Stimulated activated CD4-positive, alpha-beta T cell treated with anti-CD3 and anti-CD28 coated beads, Interleukin-12 subunit alpha, Interleukin-12 subunit beta, amount 100 ng/mL, for 48 hours (primary cell): Measurements from ENCODE around the gene SPATA13.
A peak's percentile ranks its signal among the peaks of the same experiment; 100 is the strongest.

Experiments used
- DNase-seq, 3 donors: peaks; one replicate each; pipeline ENCODE4 v3.0.0-alpha.2; 2020; ENCODE audit warnings: low read depth in 2 of 3, low spot score in 1 of 3

SPATA13 gene

GRCh38 chr13:24166561-24166960, 6.0 kb downstream of the SPATA13 start:
- DNase-seq: no peak

DNA sequence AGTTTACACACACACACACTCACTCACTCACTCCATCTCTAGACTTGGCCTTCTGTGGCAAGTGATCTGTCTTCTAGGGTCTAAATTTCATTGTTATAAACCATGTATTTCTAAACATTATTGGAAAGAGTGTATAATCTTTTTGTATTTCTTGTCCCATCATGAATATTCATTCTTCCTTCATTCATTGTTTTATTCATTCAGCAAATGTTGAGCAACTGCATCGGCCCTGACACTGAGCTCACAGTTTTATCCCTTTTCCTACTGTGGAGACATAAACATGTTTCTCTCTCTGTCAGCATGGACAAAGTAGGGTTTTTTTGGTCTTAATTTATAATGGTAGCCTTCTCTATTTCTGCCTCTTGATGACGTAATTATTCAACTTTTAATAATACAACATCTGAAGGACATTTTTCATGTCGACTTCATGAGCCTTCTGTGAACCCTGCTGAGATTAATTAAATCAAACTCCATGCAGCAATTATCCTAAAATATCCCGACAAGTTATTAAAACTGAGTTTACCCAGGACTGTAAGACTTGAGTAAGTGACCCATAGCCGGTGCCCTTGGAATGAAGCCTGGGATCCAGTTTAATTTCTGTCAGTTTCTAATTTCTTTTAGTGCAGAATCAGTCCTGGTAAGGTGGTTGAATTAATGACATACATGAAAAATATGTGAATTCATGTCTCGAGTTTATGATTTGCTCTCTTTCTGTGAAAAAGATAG, 7.3 kb downstream of the SPATA13 start:
- DNase-seq: no peak

DNA sequence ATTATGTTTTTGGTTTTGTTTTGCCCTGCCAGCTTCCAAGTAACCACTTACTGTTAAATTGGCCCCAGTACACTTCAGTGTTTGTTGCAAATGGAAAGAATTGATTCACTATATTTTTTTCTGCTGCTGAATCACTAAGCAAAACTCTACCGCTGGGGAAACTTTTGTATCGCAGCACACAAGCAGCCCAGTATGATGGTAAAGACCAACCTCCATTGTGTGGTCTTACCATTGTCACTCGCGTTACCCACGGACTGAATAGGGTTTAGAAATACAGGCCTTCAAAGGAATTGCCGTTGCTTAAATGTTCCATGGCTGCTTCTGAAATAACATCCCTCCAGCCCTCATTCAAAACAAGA, 7.9 kb downstream of the SPATA13 start:
- peak in 2 of 3 donors; percentile 10 to 13 for DNase-seq

DNA sequence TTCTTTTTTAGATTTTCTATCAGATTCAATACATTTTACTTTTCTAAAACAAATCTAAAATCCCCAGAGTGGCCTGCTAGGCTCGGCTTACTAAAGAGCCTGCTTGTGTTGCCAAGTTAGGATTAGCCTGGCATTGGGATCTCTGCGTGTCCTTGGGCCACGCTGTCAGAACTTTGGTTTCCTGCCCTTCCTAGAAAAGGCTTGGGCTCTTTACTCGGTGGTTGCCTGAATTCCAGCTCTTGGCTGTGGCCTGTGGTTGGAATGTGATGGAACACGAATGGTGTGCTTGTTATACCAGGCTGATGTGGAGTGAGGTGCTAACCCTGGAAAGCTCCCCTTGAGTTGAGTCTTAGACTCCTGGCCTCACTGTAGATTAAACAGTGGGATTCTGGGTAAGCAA, 8.5 kb downstream of the SPATA13 start:
- no peak for DNase-seq

GRCh38 chr13:24172071-24172470, 11.6 kb downstream of the SPATA13 start:
- DNase-seq: no peak

DNA sequence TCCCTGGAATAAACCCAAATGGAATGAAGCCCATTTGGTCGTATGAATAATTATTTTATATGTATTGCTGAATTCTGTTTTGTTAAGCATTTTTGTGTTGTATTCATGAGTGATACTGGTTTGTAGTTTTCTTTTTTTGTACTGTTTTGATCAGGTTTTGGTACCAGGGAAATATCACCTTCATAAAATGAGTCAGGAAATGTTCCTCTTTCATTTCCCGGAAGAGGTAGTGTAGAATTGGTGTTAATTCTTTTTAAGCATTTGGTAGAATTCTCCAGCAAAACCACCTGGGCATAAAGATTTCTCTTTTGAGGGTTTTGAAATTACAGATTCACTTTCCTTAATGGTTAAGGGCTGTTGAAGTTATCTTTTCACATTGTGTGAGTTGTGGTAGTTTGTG, 13.3 kb downstream of the SPATA13 start:
- no peak for DNase-seq

- no peak for DNase-seq
Observed at GRCh38 chr13:24175847-24176246, 15.3 kb downstream of the SPATA13 start.

- DNase-seq: no peak
Observed at GRCh38 chr13:24176351-24177101, 16.0 kb downstream of the SPATA13 start.

- no peak for DNase-seq
Observed at GRCh38 chr13:24178847-24179485, 18.4 kb downstream of the SPATA13 start.

DNA sequence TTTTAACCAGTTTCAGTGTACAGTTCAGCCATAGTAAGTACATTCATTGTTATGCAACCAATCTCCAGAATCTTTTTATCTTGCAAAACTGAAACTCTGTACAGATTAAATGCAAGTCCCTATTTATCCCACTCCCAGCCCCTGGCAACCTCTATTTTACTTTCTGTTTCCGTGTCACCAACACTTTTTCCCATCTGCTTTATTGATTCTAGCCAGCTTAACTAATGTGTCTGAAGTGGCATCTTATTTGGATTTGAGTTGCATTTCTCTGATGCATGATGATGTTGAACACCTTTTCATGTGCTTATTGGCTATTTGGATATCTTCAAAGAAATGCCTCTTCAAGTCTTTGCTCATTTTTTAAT, 18.9 kb downstream of the SPATA13 start:
- DNase-seq: no peak

- DNase-seq: no peak
Observed at GRCh38 chr13:24180750-24181377, 20.3 kb downstream of the SPATA13 start.

GRCh38 chr13:24181991-24182702, 21.6 kb downstream of the SPATA13 start:
- no peak for DNase-seq

DNA sequence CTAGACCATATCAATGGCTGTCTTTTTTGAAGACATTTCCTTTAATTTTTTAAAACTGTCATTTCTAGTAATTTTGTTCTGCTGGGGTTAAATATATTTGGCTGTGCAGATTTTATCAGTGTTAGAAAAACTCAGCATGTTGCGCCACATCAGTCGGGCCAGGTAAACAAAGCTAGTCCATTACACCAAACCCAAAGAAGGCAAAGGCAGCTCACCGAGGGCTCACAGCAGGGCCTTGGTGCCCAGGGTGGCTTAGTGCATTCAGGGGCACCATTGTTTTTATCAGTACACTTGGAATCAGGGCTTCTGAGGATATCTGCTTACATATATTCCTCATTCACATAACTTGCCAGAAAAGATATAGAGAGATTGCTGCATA, 22.2 kb downstream of the SPATA13 start:
- DNase-seq: no peak

DNA sequence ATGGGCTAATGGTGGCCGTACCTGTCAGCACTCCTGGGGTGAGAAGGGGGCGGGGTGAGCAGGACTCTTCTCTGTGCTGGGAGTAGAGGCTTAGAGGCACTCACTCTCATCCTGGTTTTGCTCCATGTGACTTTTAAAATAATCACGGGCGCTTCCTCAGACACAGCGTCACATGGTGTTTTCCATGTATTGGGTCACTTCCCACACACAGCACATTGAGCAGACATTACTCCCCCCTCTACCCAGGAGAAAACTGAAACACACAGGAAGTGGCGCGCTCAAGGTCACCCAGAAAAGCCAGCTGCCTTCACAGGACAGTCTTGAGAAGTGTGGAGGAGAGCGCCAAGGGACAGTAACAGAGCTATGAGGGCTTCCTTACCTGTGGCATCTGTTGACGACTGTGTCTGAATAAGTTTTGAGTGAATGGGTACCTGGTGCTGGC, 23.2 kb downstream of the SPATA13 start:
- no peak for DNase-seq

GRCh38 chr13:24184265-24184841, 23.8 kb downstream of the SPATA13 start:
- no peak for DNase-seq

DNA sequence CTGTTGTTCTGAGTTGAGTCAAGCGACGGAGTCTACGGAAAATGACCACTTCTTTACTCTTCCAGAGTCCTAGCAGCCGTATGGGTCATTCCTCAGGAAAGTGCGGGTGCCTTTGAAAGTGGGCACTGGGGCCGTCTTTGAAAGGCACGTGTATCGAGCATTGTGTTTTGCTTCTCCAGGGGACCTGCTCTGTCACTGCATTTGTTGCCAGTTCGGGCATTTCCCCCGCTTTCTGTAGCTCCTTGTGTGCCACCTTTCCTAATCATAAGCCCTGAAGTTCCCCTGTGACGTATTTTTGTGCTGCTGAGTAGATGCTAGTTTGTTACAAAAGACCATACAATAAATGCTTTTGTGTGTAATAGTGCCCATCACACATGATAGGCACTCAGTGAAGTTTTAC, 24.4 kb downstream of the SPATA13 start:
- no peak for DNase-seq

DNA sequence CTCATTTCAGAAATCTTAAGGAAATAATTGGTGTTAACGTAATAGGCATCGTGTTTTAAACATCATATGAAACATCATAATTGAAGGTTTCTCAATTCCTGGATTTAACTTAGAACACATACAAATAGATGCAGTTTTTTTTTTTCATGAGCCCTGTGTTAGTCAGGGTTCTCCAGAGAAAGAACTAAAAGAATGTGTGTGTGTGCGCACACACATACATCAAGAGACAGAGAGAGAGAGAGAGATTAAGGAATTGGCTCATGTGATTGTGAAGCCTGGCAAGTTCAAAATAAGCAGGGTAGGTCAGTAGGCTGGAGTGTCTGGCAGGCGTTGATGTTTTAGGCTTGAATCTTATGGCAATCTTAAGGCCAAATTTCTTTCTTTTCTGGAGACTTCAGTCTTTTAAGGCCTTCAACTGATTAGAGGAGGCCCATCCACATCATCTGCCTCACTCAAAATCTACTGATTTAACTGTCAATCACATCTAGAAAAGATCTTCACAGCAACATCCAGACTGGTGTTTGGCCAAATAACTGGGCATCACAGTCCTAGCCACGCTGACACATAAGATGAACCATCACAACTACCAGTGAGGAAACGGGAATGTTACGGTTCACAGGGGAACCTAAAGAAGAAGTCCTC, 25.2 kb downstream of the SPATA13 start:
- no peak for DNase-seq

DNA sequence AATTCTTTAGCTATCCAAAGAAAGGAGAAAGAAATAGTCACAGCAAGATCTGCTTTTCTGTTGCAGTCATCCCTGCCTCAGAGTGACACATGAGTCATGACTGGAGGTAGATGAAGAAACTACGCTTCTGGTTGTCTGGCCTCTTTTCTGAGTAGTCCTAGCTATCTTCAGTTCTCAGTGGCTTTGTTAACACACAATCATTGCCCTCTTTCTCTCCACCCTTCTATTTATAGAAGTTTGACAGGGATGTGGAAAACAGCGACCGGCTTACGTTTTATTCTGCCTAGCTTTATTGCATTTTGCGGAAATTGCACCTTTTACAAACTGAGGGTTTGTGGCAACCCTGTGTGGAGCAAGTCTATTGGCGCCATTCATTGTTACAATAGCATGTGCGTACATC, 26.7 kb downstream of the SPATA13 start:
- DNase-seq: peak in 1 of 3 donors; percentile 5

GRCh38 chr13:24192057-24192810, 31.7 kb downstream of the SPATA13 start:
- no peak for DNase-seq

GRCh38 chr13:24192811-24193162, 32.3 kb downstream of the SPATA13 start:
- no peak for DNase-seq
